GM12891 (cell line): ENCODE measurements around the gene FZD8.

Experiments used
- PAX5 ChIP-seq: IDR thresholded peaks from 2 replicates; pipeline ENCODE4 v1.6.1; 2011; ENCODE audit warnings: low read length, moderate library complexity, mild to moderate bottlenecking; ENCODE audit not compliant: insufficient read depth, severe bottlenecking
- POLR2A ChIP-seq: IDR thresholded peaks from 2 replicates; pipeline ENCODE4 v1.6.1; 2011; ENCODE audit warnings: low read depth, low read length, control low read depth
- POLR2AphosphoS5 ChIP-seq: IDR thresholded peaks from 2 replicates; pipeline ENCODE4 v1.6.1; 2011; ENCODE audit warnings: low read depth, low read length, control low read depth
- POU2F2 ChIP-seq: IDR thresholded peaks from 2 replicates; pipeline ENCODE4 v1.6.1; 2011; ENCODE audit warnings: low read depth, mild to moderate bottlenecking, control low read depth, low read length, moderate library complexity
- SPI1 ChIP-seq: IDR thresholded peaks from 2 replicates; pipeline ENCODE4 v1.6.1; 2011; ENCODE audit warnings: low read depth, low read length, control low read depth
- TAF1 ChIP-seq: IDR thresholded peaks from 2 replicates; pipeline ENCODE4 v1.6.1; 2011; ENCODE audit warnings: low read depth, low read length, control low read depth

DNA sequence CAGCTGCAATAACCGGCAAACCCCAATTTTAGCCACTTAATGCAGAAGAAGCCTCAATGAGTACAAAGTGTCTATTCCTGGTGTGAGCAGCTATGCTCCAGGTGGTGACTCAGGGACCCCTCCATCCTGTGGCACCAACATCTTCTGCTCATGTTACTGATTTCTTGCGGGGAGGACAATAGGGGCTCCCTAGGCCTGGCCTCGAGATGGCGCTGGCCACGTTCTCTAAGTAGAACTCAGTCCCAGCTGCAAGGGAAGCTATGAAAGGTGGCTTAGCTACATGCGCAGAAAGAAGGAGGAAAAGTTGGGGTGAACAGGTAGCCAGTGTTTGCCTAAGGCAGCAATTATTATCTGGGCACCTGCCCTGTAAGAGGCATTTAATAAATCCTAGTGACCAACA is 30.3 kb downstream of the FZD8 start:
- no peak for TF ChIP-seq POLR2AphosphoS5
- no peak for TF ChIP-seq POLR2A
- no peak for TF ChIP-seq TAF1
- TF ChIP-seq POU2F2: no peak
- TF ChIP-seq SPI1: no peak
- no peak for TF ChIP-seq PAX5
